Activated naive CD4-positive, alpha-beta T cell treated with anti-CD3 and anti-CD28 coated beads, Interleukin-2, amount 50 U/mL, for 72 hours (primary cell): Measurements from ENCODE around the gene PRR5L. TPM values are rescaled to one million over a fixed set of nuclear protein-coding genes. Genes with fewer than 3 reads are reported as not detected.

Experiments used
- ATAC-seq, 2 donors: fragments of 150-1000 bp; cut with Tn5 transposase; 2 replicates each; pipeline ENCODE4 v1.10.0; 2021; ENCODE audit warnings: mild to moderate bottlenecking in 2 of 2, moderate library complexity in 2 of 2
- DNase-seq, 2 donors: peaks; one replicate each; pipeline ENCODE4 v3.0.0; 2021 to 2022; ENCODE audit warnings: low spot score in 2 of 2
- H3K27ac Mint-ChIP-seq, 2 donors: one replicate each; pipeline ENCODE4 v1.8.0; 2022; ENCODE audit warnings: mild to moderate bottlenecking in 2 of 2, mixed read lengths in 2 of 2
- H3K36me3 Mint-ChIP-seq, 2 donors: one replicate each; pipeline ENCODE4 v1.8.0; 2022; ENCODE audit warnings: mixed read lengths in 2 of 2
- H3K9me3 Mint-ChIP-seq, 2 donors: one replicate each; pipeline ENCODE4 v1.8.0; 2022; ENCODE audit warnings: mixed read lengths in 2 of 2
- total RNA-seq, 2 donors: library from RNA; stranded (reverse); gene quantifications; one replicate each; pipeline ENCODE4 v1.2.3, GENCODE V29; 2022

The PRR5L gene
- total RNA-seq, 2 donors from 2014 or later = 2.3 to 46.9 TPM

- Mint-ChIP-seq H3K27ac (peak overlapping the region in 1 of 2 donors; percentile 85), H3K9me3 (no peaks in the 10 kb centered on the region), H3K36me3 (peaks cover 0 to 42% of the 10 kb centered on the region in 2 donors)
- DNase-seq = no peak
- peak in 1 of 2 donors; percentile 4 for ATAC-seq
Observed at GRCh38 chr11:36376009-36376887, 80.2 kb downstream of the PRR5L start.

DNA sequence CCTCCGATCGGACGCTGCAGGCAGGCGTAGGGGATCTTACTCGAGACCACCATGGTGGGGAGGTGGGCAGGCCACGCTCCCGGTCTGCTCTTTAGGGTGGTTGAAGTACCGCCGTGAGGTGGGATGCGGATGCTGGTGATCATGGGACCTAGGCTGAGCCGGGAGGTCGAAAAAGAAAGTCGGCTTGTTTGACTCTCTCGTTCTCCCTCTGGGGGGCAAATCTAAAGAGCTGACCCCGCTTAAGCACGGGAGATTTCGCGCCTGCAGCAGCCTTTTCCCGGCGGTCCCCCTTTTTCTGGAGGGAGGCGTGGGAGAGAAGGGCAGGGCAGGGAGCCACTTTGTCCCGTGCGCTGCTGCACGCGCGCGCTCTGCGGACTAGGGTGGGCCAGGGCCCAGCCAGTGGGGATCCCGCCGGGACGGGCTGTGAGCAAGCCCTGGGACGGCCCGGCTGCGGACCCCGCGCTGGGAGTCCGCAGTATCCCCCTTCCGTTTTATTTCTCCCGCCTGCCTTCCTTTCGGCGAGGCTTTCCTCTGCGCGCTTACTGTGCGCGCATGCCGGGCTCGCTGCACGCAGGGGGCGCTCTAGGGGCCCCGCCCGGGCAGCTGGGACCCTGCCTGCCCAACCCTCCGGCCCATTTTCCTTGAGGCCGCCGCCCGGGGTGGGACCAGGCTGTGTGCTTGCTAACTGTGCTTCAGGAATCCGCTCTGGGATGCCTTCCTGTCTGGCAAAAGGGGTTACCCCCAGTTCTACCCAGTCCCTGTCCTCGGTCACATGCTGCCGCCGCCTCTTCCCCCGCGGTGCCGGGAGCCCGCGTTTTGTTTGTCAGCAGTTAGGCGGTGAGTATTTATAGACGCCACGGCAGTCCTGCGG lies 81.0 kb downstream of the PRR5L start:
- peak in 1 of 2 donors; percentile 70 for DNase-seq
- H3K36me3 Mint-ChIP-seq = peaks cover 0 to 43% of the 10 kb centered on the region in 2 donors
- peak overlapping the region in 1 of 2 donors; percentile 85 for H3K27ac Mint-ChIP-seq
- peak; percentile 75 to 87 for ATAC-seq
- no peaks in the 10 kb centered on the region for H3K9me3 Mint-ChIP-seq

DNA sequence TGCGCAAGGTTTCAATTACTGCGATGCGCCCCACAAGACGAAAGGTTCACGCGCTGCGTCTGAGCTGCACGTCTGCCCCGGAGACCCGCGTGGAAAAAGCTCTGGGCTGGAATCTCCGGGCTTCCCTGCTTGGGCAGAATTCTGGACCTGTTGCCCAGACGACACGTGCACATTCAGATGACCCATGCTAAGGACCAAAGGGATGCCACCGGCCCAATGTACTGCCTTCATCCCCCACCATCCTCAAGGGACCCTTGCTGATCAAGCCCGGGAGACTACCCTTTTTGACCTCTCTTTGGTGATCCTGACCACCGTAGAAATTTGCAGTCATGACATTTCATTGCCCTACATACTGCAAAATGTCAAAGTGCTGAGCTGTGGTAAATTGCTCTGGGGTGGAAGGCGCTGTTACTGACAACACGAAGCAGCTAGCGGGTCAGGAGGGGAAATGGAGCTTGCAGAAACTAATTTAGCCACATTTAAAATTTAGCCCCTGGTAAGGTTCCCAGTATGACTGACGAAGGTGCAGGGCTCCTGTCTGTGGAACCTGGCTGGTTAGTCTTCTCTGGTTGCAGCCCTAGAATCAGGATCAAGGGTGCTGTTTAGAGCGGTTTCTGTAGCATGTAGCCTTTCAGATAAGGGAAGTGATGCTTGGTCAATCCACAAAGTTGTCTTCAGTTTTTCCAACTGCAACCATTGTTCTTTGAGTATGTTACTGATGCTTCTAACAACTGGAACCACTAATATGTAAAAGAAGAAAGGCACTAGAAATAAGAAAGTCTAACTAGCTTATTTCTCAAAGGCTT lies 81.9 kb downstream of the PRR5L start:
- Mint-ChIP-seq H3K27ac (no peak overlapping the region), H3K36me3 (peaks cover 0 to 50% of the 10 kb centered on the region in 2 donors), H3K9me3 (no peaks in the 10 kb centered on the region)
- ATAC-seq (no peak), DNase-seq (no peak)

DNA sequence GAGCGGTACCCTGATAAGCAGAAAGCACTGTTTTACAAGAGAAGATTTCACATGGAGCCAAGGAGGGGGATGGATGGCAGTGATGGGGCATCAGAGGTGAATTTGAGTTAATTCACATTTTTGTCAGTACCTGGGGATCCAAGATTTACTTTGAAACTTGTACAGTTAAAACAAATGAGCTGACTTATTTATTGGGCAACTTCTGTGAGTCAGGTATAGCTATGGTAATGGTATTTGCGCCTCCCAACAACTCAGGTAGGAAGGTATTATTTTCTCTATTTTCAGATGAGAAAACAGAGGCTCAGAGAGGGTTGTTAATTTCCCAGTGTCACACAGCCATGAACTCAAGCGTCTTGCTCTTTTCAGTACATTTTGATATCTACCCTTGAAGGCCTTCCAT lies 83.6 kb downstream of the PRR5L start:
- ATAC-seq (no peak), DNase-seq (no peak)
- Mint-ChIP-seq H3K27ac (no peak overlapping the region), H3K9me3 (no peaks in the 10 kb centered on the region), H3K36me3 (peaks cover 0 to 67% of the 10 kb centered on the region in 2 donors)

DNA sequence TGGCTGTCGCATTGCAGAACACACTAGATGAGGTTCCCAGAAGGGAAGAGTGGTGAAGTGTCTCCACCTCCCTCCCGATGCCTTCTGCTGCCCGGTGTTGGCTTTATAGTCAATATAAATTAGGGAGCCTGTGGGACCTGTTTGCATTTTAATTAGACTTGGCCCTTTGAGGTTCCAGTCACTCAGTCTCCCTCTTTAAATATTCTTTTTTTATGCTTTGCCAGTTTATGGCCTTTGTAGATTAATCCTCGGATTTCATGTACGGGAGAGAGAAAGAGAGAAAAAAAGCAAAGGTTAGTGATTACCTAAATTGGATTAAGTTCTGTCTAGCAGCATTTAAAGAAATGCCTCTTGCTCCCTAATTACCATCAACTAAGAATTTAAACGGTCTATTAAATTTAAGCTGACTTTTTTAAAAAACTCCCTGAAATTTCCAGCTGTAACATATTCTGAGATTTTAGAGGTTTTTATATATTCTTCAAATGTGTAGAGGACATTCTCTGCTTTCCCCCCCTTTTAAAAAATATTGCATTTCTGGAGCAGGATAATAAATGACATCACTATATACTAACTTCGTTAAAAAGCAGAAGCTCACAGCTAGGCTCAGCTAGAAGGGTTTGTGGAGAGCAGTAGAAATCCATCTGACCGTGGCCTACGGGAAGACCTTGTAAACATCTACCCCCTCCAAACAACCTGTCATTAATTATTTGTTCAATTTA lies 84.4 kb downstream of the PRR5L start:
- DNase-seq = no peak
- Mint-ChIP-seq H3K36me3 (peaks cover 0 to 73% of the 10 kb centered on the region in 2 donors), H3K27ac (no peak overlapping the region), H3K9me3 (no peaks in the 10 kb centered on the region)
- no peak for ATAC-seq

DNA sequence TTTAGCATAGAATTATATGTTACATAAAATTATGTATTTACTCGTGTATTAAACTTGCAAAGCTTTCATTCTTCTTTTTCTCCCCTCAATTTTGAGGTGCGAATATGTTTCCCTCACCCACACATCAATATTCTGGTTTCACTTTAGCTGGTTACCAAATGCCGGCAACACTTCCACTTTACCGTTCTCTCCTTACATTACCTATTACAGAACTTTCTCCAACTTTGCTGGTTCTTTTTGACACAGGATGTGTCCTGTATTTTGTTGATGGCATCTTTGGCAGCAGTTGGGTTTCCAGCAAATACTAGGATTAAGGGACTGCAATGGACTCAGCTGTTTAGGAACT lies 84.9 kb downstream of the PRR5L start:
- DNase-seq = no peak
- H3K9me3 Mint-ChIP-seq = no peaks in the 10 kb centered on the region
- H3K27ac Mint-ChIP-seq = no peak overlapping the region
- ATAC-seq = no peak
- peaks cover 0 to 73% of the 10 kb centered on the region in 2 donors for H3K36me3 Mint-ChIP-seq

DNA sequence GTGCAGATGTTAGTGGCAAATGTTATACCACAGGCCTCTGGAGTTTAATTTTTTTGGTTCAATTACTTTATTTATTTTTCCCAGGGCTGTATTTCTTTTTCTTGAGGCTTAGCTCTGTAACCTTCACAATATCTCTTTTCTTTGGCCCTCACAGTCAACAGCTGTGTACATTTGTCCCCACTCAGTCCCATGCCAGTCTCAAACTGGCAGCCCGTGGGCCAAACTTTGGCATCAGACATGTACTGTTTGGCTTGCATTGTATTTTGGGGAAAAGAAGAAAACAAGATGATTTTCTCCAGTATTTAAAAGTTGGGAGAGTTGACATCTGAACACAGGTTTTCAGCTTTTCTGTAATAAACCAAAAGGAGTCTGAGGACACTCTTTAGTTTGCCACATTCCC lies 87.1 kb downstream of the PRR5L start:
- H3K9me3 Mint-ChIP-seq = no peaks in the 10 kb centered on the region
- no peak overlapping the region for H3K27ac Mint-ChIP-seq
- DNase-seq (no peak), ATAC-seq (no peak)
- peaks cover 0 to 70% of the 10 kb centered on the region in 2 donors for H3K36me3 Mint-ChIP-seq

GRCh38 chr11:36385121-36385970 lies 89.3 kb downstream of the PRR5L start:
- H3K27ac Mint-ChIP-seq = no peak overlapping the region

GRCh38 chr11:36386411-36386810 lies 90.3 kb downstream of the PRR5L start:
- no peak overlapping the region for H3K27ac Mint-ChIP-seq
- ATAC-seq = no peak
- peaks cover 0 to 40% of the 10 kb centered on the region in 2 donors for H3K36me3 Mint-ChIP-seq
- H3K9me3 Mint-ChIP-seq = no peaks in the 10 kb centered on the region
- no peak for DNase-seq

More at GRCh38 chr11:36385121-36385970, 89.3 kb downstream of the PRR5L start:
- DNase-seq (no peak), ATAC-seq (peak; percentile 37 to 76)
- Mint-ChIP-seq H3K9me3 (no peaks in the 10 kb centered on the region), H3K36me3 (peaks cover 0 to 50% of the 10 kb centered on the region in 2 donors)

GRCh38 chr11:36388071-36388470 lies 92.0 kb downstream of the PRR5L start:
- DNase-seq (no peak), ATAC-seq (no peak)
- H3K27ac Mint-ChIP-seq = no peak overlapping the region
- peaks cover 0 to 8% of the 10 kb centered on the region in 2 donors for H3K9me3 Mint-ChIP-seq
- H3K36me3 Mint-ChIP-seq = peaks cover 0 to 45% of the 10 kb centered on the region in 2 donors

GRCh38 chr11:36388951-36389350 lies 92.9 kb downstream of the PRR5L start:
- Mint-ChIP-seq H3K9me3 (peaks cover 0 to 8% of the 10 kb centered on the region in 2 donors), H3K36me3 (peaks cover 0 to 36% of the 10 kb centered on the region in 2 donors), H3K27ac (no peak overlapping the region)
- DNase-seq (no peak), ATAC-seq (no peak)

GRCh38 chr11:36389811-36390210 lies 93.7 kb downstream of the PRR5L start:
- no peak for DNase-seq

DNA sequence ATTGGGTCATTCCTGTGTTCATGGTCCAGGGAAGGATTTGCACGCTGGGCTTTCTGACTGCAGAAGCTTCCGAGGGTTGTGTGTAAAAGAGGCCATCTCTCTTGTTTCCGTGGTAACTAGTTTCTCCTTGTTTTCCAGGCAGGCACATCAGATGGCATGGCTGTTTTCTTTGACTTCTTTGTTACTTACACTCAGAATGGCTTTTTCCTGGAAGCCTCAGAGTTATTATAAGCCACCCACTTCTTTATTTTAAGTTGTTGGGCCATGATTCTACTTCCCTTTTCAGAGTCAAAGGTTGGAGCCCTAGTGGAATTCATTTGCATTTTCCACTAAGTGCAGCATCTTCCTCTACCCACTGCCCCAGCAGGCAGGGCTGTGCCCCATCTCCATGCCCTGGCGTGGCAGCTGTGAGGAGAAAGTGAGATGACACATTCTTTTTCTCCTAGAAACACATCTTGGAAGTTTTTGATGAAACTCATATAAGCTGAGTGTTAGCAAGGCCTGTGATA lies 94.9 kb downstream of the PRR5L start:
- DNase-seq (no peak), ATAC-seq (peak in 1 of 2 donors; percentile 53)
- Mint-ChIP-seq H3K9me3 (peaks cover 0 to 8% of the 10 kb centered on the region in 2 donors), H3K27ac (peak overlapping the region in 1 of 2 donors; percentile 12), H3K36me3 (peaks cover 0 to 36% of the 10 kb centered on the region in 2 donors)

More at GRCh38 chr11:36389811-36390210, 93.7 kb downstream of the PRR5L start:
- Mint-ChIP-seq H3K9me3 (peaks cover 0 to 8% of the 10 kb centered on the region in 2 donors), H3K27ac (peak overlapping the region in 1 of 2 donors; percentile 91), H3K36me3 (peaks cover 0 to 35% of the 10 kb centered on the region in 2 donors)
- ATAC-seq = peak; percentile 62 to 67

DNA sequence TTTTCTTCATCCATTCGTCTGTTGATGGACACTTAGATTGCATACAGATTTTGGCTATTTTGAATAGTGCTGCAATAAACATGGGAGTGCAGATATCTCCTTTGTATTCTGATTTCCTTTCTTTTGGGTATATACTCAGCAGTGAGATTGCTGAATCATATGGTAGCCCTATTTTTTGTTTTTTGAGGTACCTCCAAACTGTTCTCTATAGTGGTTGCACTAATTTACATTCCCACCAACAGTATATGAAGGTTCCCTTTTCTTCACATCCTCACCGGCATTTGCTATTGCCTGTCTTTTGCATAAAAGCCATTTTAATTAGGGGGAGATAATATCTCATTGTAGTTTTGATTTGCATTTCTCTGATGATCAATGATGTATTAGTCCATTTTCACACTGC lies 96.1 kb downstream of the PRR5L start:
- no peak for DNase-seq
- no peak overlapping the region for H3K27ac Mint-ChIP-seq
- no peak for ATAC-seq
- H3K9me3 Mint-ChIP-seq = peaks cover 0 to 8% of the 10 kb centered on the region in 2 donors
- H3K36me3 Mint-ChIP-seq = peaks cover 0 to 29% of the 10 kb centered on the region in 2 donors

- no peak overlapping the region for H3K27ac Mint-ChIP-seq
- DNase-seq (peak in 1 of 2 donors; percentile 24), ATAC-seq (peak; percentile 41 to 69)
- H3K36me3 Mint-ChIP-seq = peaks cover 0 to 35% of the 10 kb centered on the region in 2 donors
- H3K9me3 Mint-ChIP-seq = peaks cover 0 to 8% of the 10 kb centered on the region in 2 donors
Observed at GRCh38 chr11:36394056-36394455, 98.0 kb downstream of the PRR5L start.
